HepG2 (cell line): ENCODE measurements around the gene OGG1. TPM values are rescaled to one million over a fixed set of nuclear protein-coding genes. Genes with fewer than 3 reads are reported as not detected.

ENCODE experiments used
- KDM1A ChIP-seq: IDR thresholded peaks from 2 replicates; pipeline ENCODE4 v1.6.1; 2016; ENCODE audit warnings: missing compliant biosample characterization
- KMT2B ChIP-seq: IDR thresholded peaks from 2 replicates; pipeline ENCODE4 v1.6.1; 2016; ENCODE audit warnings: missing genetic modification reagents, missing compliant biosample characterization
- SPEN ChIP-seq: sonication (generic); formaldehyde crosslinking; IDR thresholded peaks from 2 replicates; pipeline ENCODE4 v1.5.1; 2020; ENCODE audit warnings: low read depth, mild to moderate bottlenecking, missing genetic modification reagents
- TSC22D2 ChIP-seq: sonication (generic); formaldehyde crosslinking; IDR thresholded peaks from 2 replicates; pipeline ENCODE4 v1.5.1; 2020; ENCODE audit warnings: missing genetic modification reagents, mild to moderate bottlenecking, borderline replicate concordance
- ZNF235 ChIP-seq: sonication (generic); formaldehyde crosslinking; IDR thresholded peaks from 2 replicates; pipeline ENCODE4 v1.8.1; 2023; ENCODE audit warnings: mild to moderate bottlenecking, missing genetic modification reagents, borderline replicate concordance
- ZNF335 ChIP-seq: sonication (generic); formaldehyde crosslinking; IDR thresholded peaks from 2 replicates; pipeline ENCODE4 v1.4.0; 2020; ENCODE audit warnings: missing genetic modification reagents
- ZNF780A ChIP-seq: sonication (generic); formaldehyde crosslinking; IDR thresholded peaks from 2 replicates; pipeline ENCODE4 v1.8.0; 2022; ENCODE audit warnings: mild to moderate bottlenecking, missing genetic modification reagents, moderate library complexity
- polyA plus RNA-seq, 8 experiments: library from polyadenylated mRNA; depleted of rRNA in 3 of 8; stranded (reverse) in 7 of 8; unstranded in 1 of 8; fragments of >200 nt; fragmentation: Illumina TruSeq in 4 of 8; extraction: Trizol in 4 of 8; gene quantifications; 2 replicates each; pipeline versions ENCODE4 v1.2.1 to v1.2.3, GENCODE V29; 2011 to 2016; ENCODE audit warnings: low read depth in 4 of 8, missing spikeins in 1 of 8, mixed read lengths in 1 of 8; ENCODE audit not compliant: insufficient read depth in 1 of 8
- total RNA-seq, 5 experiments: library from RNA; depleted of rRNA; stranded (reverse); fragments of >200 nt; fragmentation: Illumina TruSeq; extraction: Trizol; gene quantifications; 2 replicates each; pipeline ENCODE4 v1.2.3, GENCODE V29; 2016; ENCODE audit warnings: low read depth in 1 of 5
- TF ChIP-seq, protein P1 (sequence below): sonication (generic); formaldehyde crosslinking; IDR thresholded peaks from 2 replicates; pipeline ENCODE4 v1.4.0; 2020; ENCODE audit warnings: mild to moderate bottlenecking, missing genetic modification reagents, borderline replicate concordance
- TF ChIP-seq, protein P2 (sequence below): sonication (generic); formaldehyde crosslinking; conservative IDR thresholded peaks from 2 replicates; pipeline ENCODE4 v1.4.0; 2020; ENCODE audit warnings: missing genetic modification reagents
- TF ChIP-seq, protein P3 (sequence below): IDR thresholded peaks from 2 replicates; pipeline ENCODE4 v1.6.1; 2016; ENCODE audit warnings: mild to moderate bottlenecking
- TF ChIP-seq, protein P4 (sequence below): sonication (generic); formaldehyde crosslinking; IDR thresholded peaks from 2 replicates; pipeline ENCODE4 v1.9.0; 2022; ENCODE audit warnings: low read depth, missing genetic modification reagents

Gene OGG1
- total and polyA plus RNA-seq, 2 of the 13 experiments (the other 11 are each of a cell fraction or from before 2014, with no cell fraction given): 28.7 to 33.2 TPM

DNA sequence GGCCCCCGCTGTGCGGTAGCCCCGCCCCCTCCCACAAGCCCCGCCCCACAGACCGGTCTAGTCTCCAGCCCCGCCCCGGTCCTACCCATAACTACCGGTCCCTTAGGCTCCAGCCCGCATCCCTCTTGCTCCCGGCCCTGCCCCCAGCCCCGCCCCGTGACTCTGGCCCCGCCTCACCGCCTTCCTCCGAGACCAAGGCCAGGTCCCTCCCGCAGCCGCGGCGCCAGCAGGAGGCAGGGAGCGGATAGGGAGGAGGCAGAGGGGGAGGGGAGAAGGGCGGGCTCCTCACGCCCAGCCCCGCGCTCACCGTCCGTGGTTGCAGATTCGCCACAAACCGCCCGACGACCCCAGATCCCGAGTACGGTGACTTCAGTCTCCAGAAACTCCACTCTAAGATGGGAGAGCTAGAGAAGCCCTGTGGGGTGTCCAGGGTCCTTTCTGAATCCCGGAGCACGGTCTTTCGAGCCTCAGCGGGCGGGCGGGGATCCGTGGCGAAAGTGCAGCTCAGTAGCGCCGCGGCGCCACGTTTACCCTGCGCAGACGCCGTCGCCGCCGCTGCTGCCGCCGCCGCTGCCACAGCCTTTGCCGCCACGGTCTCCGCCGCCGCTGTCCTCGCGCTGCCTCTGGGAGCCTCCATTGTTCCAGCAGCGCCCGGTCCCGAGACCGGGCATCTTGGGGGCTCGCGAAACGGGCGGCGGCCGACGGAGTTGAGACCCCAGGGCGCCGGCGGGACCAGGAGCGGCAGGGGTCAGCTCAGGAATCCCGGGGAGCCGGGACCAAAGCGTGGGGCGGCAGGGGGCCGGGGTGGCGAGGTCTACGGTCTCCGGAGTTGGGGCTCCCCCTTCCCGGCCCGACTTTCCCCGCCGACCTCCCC, 18.3 kb upstream of the OGG1 start, which contains the start of gene BRPF1 (continued):
- TF ChIP-seq, protein P1, sequence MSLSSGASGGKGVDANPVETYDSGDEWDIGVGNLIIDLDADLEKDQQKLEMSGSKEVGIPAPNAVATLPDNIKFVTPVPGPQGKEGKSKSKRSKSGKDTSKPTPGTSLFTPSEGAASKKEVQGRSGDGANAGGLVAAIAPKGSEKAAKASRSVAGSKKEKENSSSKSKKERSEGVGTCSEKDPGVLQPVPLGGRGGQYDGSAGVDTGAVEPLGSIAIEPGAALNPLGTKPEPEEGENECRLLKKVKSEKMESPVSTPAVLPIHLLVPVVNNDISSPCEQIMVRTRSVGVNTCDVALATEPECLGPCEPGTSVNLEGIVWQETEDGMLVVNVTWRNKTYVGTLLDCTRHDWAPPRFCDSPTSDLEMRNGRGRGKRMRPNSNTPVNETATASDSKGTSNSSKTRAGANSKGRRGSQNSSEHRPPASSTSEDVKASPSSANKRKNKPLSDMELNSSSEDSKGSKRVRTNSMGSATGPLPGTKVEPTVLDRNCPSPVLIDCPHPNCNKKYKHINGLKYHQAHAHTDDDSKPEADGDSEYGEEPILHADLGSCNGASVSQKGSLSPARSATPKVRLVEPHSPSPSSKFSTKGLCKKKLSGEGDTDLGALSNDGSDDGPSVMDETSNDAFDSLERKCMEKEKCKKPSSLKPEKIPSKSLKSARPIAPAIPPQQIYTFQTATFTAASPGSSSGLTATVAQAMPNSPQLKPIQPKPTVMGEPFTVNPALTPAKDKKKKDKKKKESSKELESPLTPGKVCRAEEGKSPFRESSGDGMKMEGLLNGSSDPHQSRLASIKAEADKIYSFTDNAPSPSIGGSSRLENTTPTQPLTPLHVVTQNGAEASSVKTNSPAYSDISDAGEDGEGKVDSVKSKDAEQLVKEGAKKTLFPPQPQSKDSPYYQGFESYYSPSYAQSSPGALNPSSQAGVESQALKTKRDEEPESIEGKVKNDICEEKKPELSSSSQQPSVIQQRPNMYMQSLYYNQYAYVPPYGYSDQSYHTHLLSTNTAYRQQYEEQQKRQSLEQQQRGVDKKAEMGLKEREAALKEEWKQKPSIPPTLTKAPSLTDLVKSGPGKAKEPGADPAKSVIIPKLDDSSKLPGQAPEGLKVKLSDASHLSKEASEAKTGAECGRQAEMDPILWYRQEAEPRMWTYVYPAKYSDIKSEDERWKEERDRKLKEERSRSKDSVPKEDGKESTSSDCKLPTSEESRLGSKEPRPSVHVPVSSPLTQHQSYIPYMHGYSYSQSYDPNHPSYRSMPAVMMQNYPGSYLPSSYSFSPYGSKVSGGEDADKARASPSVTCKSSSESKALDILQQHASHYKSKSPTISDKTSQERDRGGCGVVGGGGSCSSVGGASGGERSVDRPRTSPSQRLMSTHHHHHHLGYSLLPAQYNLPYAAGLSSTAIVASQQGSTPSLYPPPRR: 0 out of 2 replicates have a peak, but pooled peaks have one; percentile 35
- TF ChIP-seq ZNF780A (CRISPR knock-in tag) (no peak), ZNF235 (CRISPR knock-in tag) (0 out of 2 replicates have a peak, but pooled peaks have one; percentile 47), ZNF335 (CRISPR knock-in tag) (no peak), KMT2B (CRISPR knock-in tag) (peak; percentile 97), TSC22D2 (no peak), KDM1A (CRISPR knock-in tag) (peak; percentile 31; the same call in 1 of the 2 replicates), SPEN (peak; percentile 91)
- TF ChIP-seq, protein P2, sequence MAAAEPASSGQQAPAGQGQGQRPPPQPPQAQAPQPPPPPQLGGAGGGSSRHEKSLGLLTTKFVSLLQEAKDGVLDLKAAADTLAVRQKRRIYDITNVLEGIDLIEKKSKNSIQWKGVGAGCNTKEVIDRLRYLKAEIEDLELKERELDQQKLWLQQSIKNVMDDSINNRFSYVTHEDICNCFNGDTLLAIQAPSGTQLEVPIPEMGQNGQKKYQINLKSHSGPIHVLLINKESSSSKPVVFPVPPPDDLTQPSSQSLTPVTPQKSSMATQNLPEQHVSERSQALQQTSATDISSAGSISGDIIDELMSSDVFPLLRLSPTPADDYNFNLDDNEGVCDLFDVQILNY (CRISPR knock-in tag): 0 out of 2 replicates have a peak, but pooled peaks have one; percentile 43
- TF ChIP-seq, protein P3, sequence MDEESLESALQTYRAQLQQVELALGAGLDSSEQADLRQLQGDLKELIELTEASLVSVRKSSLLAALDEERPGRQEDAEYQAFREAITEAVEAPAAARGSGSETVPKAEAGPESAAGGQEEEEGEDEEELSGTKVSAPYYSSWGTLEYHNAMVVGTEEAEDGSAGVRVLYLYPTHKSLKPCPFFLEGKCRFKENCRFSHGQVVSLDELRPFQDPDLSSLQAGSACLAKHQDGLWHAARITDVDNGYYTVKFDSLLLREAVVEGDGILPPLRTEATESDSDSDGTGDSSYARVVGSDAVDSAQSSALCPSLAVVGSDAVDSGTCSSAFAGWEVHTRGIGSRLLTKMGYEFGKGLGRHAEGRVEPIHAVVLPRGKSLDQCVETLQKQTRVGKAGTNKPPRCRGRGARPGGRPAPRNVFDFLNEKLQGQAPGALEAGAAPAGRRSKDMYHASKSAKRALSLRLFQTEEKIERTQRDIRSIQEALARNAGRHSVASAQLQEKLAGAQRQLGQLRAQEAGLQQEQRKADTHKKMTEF: peak; percentile 96
- TF ChIP-seq, protein P4, sequence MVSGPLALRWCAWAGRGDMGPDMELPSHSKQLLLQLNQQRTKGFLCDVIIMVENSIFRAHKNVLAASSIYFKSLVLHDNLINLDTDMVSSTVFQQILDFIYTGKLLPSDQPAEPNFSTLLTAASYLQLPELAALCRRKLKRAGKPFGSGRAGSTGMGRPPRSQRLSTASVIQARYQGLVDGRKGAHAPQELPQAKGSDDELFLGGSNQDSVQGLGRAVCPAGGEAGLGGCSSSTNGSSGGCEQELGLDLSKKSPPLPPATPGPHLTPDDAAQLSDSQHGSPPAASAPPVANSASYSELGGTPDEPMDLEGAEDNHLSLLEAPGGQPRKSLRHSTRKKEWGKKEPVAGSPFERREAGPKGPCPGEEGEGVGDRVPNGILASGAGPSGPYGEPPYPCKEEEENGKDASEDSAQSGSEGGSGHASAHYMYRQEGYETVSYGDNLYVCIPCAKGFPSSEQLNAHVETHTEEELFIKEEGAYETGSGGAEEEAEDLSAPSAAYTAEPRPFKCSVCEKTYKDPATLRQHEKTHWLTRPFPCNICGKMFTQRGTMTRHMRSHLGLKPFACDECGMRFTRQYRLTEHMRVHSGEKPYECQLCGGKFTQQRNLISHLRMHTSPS (CRISPR knock-in tag): no peak
